ENCODE measurements around the gene YPEL3.
"Not testable (repeated sequence)": the region's sequence is repeated elsewhere in the genome, so short reads cannot be mapped to it uniquely, and the experiment has no call there.

The YPEL3 gene

GRCh38 chr16:30121741-30122571 is 25.9 kb upstream of the YPEL3 start:
- no peak for TF ChIP-seq Cebpa-rat (IDR thresholded peaks at IDR 0.05)
- Histone ChIP-seq H3K27ac (peak overlapping the region; percentile 38 to 93 (median 84); a peak in 21 of 22 replicates), H3K9me3 (replicated peaks in 1 of 11) (no peaks in the 10 kb centered on the region), H3K4me3 (peak overlapping the region; percentile 71 to 86 (median 78)), H4K20me1 (no peaks in the 10 kb centered on the region), H3K36me3 (peaks cover 12 to 46% (median 25%) of the 10 kb centered on the region in 11 experiments; a peak in 20 of 22 replicates), H3K4me1 (peaks cover 28 to 54% (median 40%) of the 10 kb centered on the region in 10 experiments), H3K4me2 (peak overlapping the region; percentile 84 to 99 (median 97)), H3K27me3 (no peaks in the 10 kb centered on the region), H3K9ac (peak overlapping the region; percentile 80 to 94 (median 90))

GRCh38 chr16:30120340-30121105 is 24.5 kb upstream of the YPEL3 start:
- Histone ChIP-seq H3K9me3 (replicated peaks in 1 of 11) (no peaks in the 10 kb centered on the region), H3K27ac (no peak overlapping the region), H3K4me3 (no peak overlapping the region), H3K27me3 (no peaks in the 10 kb centered on the region), H3K36me3 (peaks cover 12 to 60% (median 38%) of the 10 kb centered on the region in 11 experiments; a peak in 21 of 22 replicates), H3K4me2 (peak overlapping the region in 6 of 11 experiments; percentile 4 to 98 (median 49); a peak in 6 of 22 replicates), H3K4me1 (peaks cover 28 to 54% (median 38%) of the 10 kb centered on the region in 10 experiments), H4K20me1 (no peaks in the 10 kb centered on the region; a peak in 1 of 22 replicates), H3K9ac (peak overlapping the region in 1 of 11 experiments; percentile 94; a peak in 1 of 22 replicates)
- no peak for TF ChIP-seq Cebpa-rat (IDR thresholded peaks at IDR 0.05)

GRCh38 chr16:30119428-30119827 is 23.4 kb upstream of the YPEL3 start:
- Histone ChIP-seq H3K9ac (no peak overlapping the region), H3K27ac (no peak overlapping the region), H3K4me1 (peaks cover 28 to 48% (median 38%) of the 10 kb centered on the region in 10 experiments), H3K4me2 (no peak overlapping the region), H3K36me3 (peaks cover 12 to 71% (median 44%) of the 10 kb centered on the region in 11 experiments; a peak in 21 of 22 replicates), H3K4me3 (no peak overlapping the region), H4K20me1 (no peaks in the 10 kb centered on the region; a peak in 1 of 22 replicates), H3K9me3 (replicated peaks in 1 of 11) (no peaks in the 10 kb centered on the region), H3K27me3 (no peaks in the 10 kb centered on the region)
- no peak for TF ChIP-seq Cebpa-rat (IDR thresholded peaks at IDR 0.05)

GRCh38 chr16:30117768-30118167 is 21.8 kb upstream of the YPEL3 start:
- no peaks in the 10 kb centered on the region for H3K9me3 ChIP-seq (replicated peaks in 1 of 11)
- H3K9ac ChIP-seq: no peak overlapping the region
- H3K27me3 ChIP-seq: no peaks in the 10 kb centered on the region
- no peaks in the 10 kb centered on the region; a peak in 1 of 22 replicates for H4K20me1 ChIP-seq
- H3K36me3 ChIP-seq: peaks cover 12 to 87% (median 48%) of the 10 kb centered on the region in 11 experiments; a peak in 21 of 22 replicates
- no peak overlapping the region for H3K4me3 ChIP-seq
- no peak overlapping the region for H3K4me2 ChIP-seq
- TF ChIP-seq Cebpa-rat (IDR thresholded peaks at IDR 0.05): no peak
- no peak overlapping the region for H3K27ac ChIP-seq
- H3K4me1 ChIP-seq: peaks cover 23 to 47% (median 34%) of the 10 kb centered on the region in 10 experiments

- peaks cover 12 to 98% (median 53%) of the 10 kb centered on the region in 11 experiments; a peak in 21 of 22 replicates for H3K36me3 ChIP-seq
Observed at GRCh38 chr16:30116291-30117207, 20.5 kb upstream of the YPEL3 start.

GRCh38 chr16:30115238-30115637 is 19.2 kb upstream of the YPEL3 start:
- H3K4me1 ChIP-seq: peaks cover 5 to 24% (median 12%) of the 10 kb centered on the region in 10 experiments; a peak in 13 of 20 replicates
- no peaks in the 10 kb centered on the region; a peak in 1 of 22 replicates for H4K20me1 ChIP-seq
- H3K27ac ChIP-seq: no peak overlapping the region
- no peak overlapping the region for H3K4me3 ChIP-seq
- H3K9ac ChIP-seq: no peak overlapping the region
- H3K36me3 ChIP-seq: peaks cover 12 to 98% (median 65%) of the 10 kb centered on the region in 11 experiments; a peak in 21 of 22 replicates
- no peaks in the 10 kb centered on the region for H3K27me3 ChIP-seq
- no peak overlapping the region for H3K4me2 ChIP-seq
- no peaks in the 10 kb centered on the region for H3K9me3 ChIP-seq (replicated peaks in 1 of 11)
- TF ChIP-seq Cebpa-rat (IDR thresholded peaks at IDR 0.05): no peak

More at GRCh38 chr16:30116291-30117207, 20.5 kb upstream of the YPEL3 start:
- Histone ChIP-seq H3K9ac (no peak overlapping the region), H3K27me3 (no peaks in the 10 kb centered on the region), H3K4me3 (no peak overlapping the region), H3K9me3 (replicated peaks in 1 of 11) (no peaks in the 10 kb centered on the region), H3K4me1 (peaks cover 12 to 37% (median 23%) of the 10 kb centered on the region in 10 experiments), H3K4me2 (no peak overlapping the region), H4K20me1 (no peaks in the 10 kb centered on the region; a peak in 1 of 22 replicates), H3K27ac (no peak overlapping the region)
- no peak for TF ChIP-seq Cebpa-rat (IDR thresholded peaks at IDR 0.05)

- H3K9ac ChIP-seq; H3K27me3 ChIP-seq; H3K4me3 ChIP-seq; H4K20me1 ChIP-seq; H3K4me2 ChIP-seq; H3K27ac ChIP-seq; H3K9me3 ChIP-seq (replicated peaks in 1 of 11): not testable (repeated sequence)
- peaks cover 12 to 99% (median 67%) of the 10 kb centered on the region in 11 experiments; a peak in 21 of 22 replicates for H3K36me3 ChIP-seq
- peaks cover 5 to 21% (median 10%) of the 10 kb centered on the region in 10 experiments; a peak in 12 of 20 replicates for H3K4me1 ChIP-seq
Observed at GRCh38 chr16:30114833-30115232, 18.8 kb upstream of the YPEL3 start.

- Histone ChIP-seq H3K9me3 (replicated peaks in 1 of 11) (no peaks in the 10 kb centered on the region), H3K27ac (no peak overlapping the region; a peak in 1 of 22 replicates)
Observed at GRCh38 chr16:30114411-30114810, 18.4 kb upstream of the YPEL3 start.

More at GRCh38 chr16:30114411-30114810, 18.4 kb upstream of the YPEL3 start:
- peaks cover 5 to 21% (median 10%) of the 10 kb centered on the region in 10 experiments; a peak in 12 of 20 replicates for H3K4me1 ChIP-seq
- no peaks in the 10 kb centered on the region; a peak in 1 of 22 replicates for H4K20me1 ChIP-seq
- H3K4me3 ChIP-seq: no peak overlapping the region
- no peaks in the 10 kb centered on the region for H3K27me3 ChIP-seq
- peaks cover 10 to 99% (median 67%) of the 10 kb centered on the region in 11 experiments; a peak in 21 of 22 replicates for H3K36me3 ChIP-seq
- TF ChIP-seq Cebpa-rat (IDR thresholded peaks at IDR 0.05): no peak
- no peak overlapping the region for H3K9ac ChIP-seq
- no peak overlapping the region for H3K4me2 ChIP-seq
